SKM-1 (cell line): ENCODE results near the gene ENOX1.

Experiments used
- DNase-seq: peaks from one replicate; lab custom pipeline; 2025; ENCODE audit not compliant: unreplicated experiment; lab: John Stamatoyannopoulos, UW

Gene ENOX1

GRCh38 chr13:43749503-43749902 is 37.3 kb downstream of the ENOX1 start:
- no peak for DNase-seq

DNA sequence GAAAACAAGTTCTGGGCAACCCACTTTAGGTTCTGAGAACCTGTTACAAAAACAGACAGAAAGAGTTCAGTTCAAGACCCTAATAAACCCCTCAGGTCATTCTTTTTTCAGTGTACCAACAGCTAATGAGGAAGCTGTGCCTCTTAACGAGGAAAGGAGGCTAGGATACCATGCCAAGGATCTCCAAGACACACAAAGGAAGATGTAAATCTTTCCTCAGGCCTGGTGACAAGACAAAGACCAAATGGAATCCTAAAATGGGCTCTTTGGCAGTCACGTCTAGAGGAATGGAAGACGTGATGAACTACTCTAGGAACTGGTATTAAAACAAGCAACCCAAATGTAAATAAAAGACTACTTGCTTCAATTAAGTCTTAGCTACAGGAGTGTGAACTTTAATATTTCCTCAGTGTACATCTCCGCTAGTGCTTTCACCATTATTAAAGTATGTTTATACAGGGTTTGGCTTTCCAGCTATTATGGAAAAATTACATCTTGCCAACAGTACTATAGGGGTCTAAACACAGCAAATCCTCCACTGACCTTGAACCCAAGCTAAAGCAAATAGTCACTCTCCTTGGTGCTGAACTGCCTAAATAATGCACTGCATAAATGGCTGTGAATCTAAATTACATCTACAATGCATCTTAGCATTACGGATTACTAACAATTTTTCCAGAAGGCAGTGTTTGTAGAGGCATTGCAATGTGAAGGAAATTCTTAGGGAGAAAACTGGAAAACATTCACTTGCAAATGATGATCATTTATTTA is 42.3 kb downstream of the ENOX1 start:
- no peak for DNase-seq

DNA sequence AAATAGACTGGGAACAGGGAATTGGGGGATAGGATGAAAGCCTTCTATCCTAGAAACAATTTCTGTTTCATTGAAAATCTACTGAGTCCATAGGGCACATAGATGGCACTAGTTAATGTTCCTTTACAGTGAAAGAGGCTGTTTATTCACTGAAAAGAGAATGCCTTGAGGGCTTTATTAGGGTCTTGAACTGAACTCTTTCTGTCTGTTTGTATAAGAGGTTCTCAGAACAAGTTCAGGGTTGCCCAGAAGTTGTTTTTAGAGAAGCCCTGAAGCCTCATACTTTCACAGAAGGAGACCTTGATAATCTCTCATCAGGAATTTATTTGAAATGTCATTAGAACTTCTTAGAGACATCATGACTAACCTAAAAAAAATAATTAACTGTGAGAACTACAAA is 43.9 kb downstream of the ENOX1 start:
- DNase-seq = no peak

DNA sequence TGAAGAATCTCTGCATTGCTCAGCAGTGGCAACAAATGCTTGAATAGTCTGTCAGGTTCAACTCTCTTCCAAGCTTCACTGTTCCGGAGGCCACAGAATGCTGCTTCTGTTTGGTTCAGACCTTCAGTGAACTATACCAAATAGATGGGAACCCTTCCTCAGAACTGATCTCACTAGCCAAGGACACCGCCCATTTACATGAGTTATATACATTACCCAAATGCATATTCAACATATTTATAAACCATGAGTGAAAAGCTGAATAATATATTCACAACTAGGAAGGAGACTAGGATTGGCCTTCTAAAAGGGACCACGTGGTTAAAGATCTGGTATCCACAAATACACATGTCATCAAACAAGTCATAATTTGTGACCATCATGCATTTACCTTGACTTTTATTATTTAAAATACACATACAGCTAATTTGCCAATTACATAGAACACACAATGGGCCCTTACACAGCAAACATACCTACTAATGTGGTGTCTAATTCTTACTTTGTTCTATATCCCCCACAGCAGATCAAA is 49.3 kb downstream of the ENOX1 start:
- no peak for DNase-seq

GRCh38 chr13:43732726-43733125 is 54.0 kb downstream of the ENOX1 start:
- no peak for DNase-seq

- no peak for DNase-seq
Observed at GRCh38 chr13:43731296-43731695, 55.5 kb downstream of the ENOX1 start.

GRCh38 chr13:43730642-43731041 is 56.1 kb downstream of the ENOX1 start:
- DNase-seq = no peak

DNA sequence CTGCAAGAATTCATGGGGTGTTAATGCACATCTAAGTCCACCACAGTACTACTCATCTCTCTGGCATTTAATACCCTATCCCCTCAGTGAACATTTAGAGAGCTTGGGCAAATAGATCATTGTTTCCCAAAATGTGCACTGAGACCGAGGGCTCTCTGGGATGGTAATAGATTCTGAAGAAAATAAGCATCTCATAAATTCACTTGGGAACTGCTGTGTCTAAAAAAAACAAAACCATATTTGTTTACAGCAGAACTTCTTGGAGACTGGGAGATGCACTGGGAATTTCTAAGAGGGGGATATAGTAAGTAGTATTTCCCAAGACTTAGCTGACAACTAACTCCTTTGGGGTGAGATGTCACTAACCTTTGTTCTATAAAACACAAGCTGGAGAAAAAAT is 58.4 kb downstream of the ENOX1 start:
- DNase-seq = no peak

GRCh38 chr13:43727856-43728255 is 58.9 kb downstream of the ENOX1 start:
- DNase-seq = no peak

DNA sequence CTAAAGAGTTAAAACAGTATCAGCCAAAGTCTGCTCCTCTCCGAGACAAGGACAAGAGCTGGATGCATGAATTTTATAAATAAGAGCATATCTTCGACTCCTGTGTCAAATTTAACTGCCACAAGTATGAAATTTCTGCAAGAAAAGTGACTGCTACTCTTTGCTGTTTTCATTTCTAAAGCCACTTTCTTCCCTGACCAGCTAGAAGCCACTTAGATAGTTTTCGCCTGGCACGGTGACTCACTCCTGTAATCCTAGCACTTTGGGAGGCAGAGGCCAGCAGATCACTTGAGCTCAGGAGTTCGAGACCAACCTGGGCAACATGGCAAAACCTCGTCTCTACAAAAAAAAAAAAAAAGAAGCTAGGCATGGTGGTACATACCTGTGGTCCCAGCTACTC is 61.3 kb downstream of the ENOX1 start:
- DNase-seq = no peak

- no peak for DNase-seq
Observed at GRCh38 chr13:43720780-43721397, 65.9 kb downstream of the ENOX1 start.

DNA sequence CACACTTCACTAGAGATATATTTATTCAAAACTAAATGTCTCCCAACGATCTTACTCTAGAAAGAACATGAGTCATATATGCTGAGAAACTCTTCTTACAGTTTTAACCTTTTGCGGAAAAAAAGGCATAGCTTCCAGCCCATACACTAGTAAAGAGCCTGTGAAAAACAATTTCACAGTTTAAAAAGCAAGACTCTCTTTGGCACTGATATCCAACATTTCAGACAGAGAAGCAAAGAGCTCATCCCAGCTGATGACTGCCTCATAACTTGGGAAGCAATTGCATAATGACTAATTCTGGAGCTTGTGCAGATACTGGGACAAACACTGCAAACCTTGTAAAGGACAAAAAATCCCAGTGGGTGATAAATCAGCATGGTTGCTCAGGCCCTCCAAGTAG is 88.0 kb downstream of the ENOX1 start:
- no peak for DNase-seq

GRCh38 chr13:43698009-43698408 is 88.8 kb downstream of the ENOX1 start:
- DNase-seq = no peak

DNA sequence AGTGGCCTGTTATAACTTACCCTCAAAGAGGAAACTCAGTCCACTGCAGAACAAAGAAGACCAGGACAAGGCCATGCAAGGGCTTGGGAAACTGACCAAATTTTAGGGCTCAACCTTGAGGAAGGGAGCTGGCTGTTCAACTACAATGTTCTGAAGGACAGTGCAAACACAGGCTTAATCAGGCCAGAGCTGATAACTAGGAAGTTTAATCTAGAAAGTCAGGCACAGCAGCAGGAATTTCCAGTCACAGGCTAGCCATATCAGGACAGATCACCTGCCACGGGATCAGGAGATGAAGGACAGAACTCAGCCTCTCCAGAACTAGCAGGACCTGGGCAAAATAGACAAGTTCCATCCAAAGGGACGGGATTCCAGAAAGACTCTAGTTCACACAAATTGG is 89.4 kb downstream of the ENOX1 start:
- DNase-seq = no peak

DNA sequence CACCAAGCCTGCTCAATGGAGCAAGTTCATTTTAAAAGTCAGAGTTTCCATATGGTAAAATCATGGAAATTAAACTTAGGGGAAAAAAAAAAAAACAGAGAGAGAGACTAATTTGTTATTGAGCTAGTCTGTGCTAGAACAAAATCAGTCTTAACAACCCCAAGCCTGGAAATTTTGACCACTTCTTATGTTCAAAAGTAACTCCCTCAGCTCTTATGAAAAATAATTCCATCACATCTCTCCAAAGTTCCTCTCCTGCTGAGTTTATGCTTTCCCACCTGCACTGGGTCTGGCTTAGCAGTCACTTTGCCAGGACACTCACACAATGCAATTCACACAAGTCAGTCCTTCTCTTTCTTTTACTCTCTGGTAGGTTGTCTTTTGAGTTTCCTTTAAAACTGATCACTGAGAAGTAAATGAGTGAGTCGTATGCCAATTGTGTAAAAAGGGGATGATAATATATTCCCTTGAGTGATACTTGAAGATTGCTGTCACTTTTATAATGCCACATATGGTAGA is 92.6 kb downstream of the ENOX1 start:
- no peak for DNase-seq

GRCh38 chr13:43693639-43694038 is 93.1 kb downstream of the ENOX1 start:
- no peak for DNase-seq

- no peak for DNase-seq
Observed at GRCh38 chr13:43688227-43688907, 98.4 kb downstream of the ENOX1 start.

- no peak for DNase-seq
Observed at GRCh38 chr13:43687038-43687437, 99.7 kb downstream of the ENOX1 start.

DNA sequence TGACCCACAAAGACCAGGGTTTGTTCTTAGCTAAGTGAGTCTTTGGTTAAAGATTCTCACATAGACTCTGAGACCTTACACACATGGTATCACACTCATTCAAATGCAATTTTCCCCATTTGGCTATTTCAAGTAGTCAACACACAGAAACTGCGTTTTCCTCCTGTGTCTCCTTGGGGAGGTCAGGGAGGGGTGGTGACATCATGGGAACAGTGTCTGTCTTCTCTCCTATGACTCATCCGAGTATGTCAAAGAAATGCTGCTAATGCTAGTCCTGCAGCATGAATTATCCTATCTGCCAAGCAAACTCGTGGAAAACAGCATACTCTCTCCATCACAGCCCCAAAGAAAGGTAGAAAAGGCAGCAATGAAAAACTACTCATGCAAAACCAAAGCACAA is 100.2 kb downstream of the ENOX1 start:
- no peak for DNase-seq

GRCh38 chr13:43684963-43685725 is 101.6 kb downstream of the ENOX1 start:
- no peak for DNase-seq

- no peak for DNase-seq
Observed at GRCh38 chr13:43682701-43683100, 104.1 kb downstream of the ENOX1 start.
